ENCODE results near the gene LRP2.

DNA sequence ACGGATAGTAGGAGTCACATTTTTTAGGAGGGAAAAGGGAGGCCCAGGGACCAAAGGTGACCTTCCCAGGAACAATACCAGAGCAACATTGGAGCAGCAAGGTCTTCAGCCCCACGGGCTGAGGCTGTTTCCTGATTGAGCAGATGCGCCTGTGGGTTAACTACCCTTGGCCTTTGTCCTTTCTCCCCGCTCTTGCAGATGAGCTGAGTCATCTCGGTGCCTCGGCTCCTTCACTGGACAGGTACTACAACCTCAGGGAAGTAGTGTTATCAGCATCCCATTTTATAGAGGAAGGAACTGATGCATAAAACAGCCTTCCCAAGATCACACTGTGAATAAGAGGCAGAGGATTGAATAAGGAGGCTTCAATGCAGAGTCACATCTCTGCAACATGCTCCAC is 249.5 kb downstream of the LRP2 start:
- no peak for TF ChIP-seq CTCF (IDR thresholded peaks at IDR 0.05)
- TF ChIP-seq POLR2A (IDR thresholded peaks at IDR 0.05): no peak
